Gastroesophageal sphincter (tissue), 4 donors: ENCODE results near the gene PCDHGC3. TPM values are rescaled to one million over a fixed set of nuclear protein-coding genes. Genes with fewer than 3 reads are reported as not detected.
A peak's percentile ranks its signal among the peaks of the same experiment; 100 is the strongest.

Source experiments
- ATAC-seq: fragments of 150-250 bp; one replicate; pipeline ENCODE4 v1.9.1; 2016; ENCODE audit warnings: mild to moderate bottlenecking, moderate library complexity
- H3K27ac ChIP-seq, 4 donors: fragments of 200-600 bp; sonication (generic) in 3 of 4; 1 replicate in 3 of 4; 2 replicates in 1 of 4; pipeline ENCODE4 v1.5.1; 2016 to 2019
- H3K27me3 ChIP-seq: fragments of 200-600 bp; sonication (generic); one replicate; pipeline ENCODE4 v1.5.1; 2019
- H3K36me3 ChIP-seq, 2 donors: fragments of 200-600 bp; sonication (generic); one replicate each; pipeline ENCODE4 v1.5.1; 2019; ENCODE audit warnings: control low read depth in 1 of 2
- H3K4me1 ChIP-seq, 3 donors: fragments of 200-600 bp; sonication (generic); 1 replicate in 2 of 3; 2 replicates in 1 of 3; pipeline ENCODE4 v1.5.1; 2016 to 2019; ENCODE audit warnings: control low read depth in 2 of 3
- H3K4me3 ChIP-seq, 2 donors: fragments of 200-600 bp; sonication (generic); one replicate each; pipeline ENCODE4 v1.5.1; 2019; ENCODE audit warnings: mild to moderate bottlenecking in 1 of 2, moderate library complexity in 1 of 2
- H3K9me3 ChIP-seq, 3 donors: fragments of 200-600 bp; sonication (generic); one replicate each; pipeline ENCODE4 v1.5.1; 2017 to 2019; ENCODE audit warnings: control low read depth in 2 of 3
- EP300 ChIP-seq: sonication (generic); formaldehyde crosslinking; IDR thresholded peaks from one replicate; pipeline ENCODE4 v1.6.1; 2017; ENCODE audit warnings: antibody characterized with exemption, mild to moderate bottlenecking
- POLR2A ChIP-seq, 2 donors: fragments of 450-650 bp; IDR thresholded peaks; one replicate each; pipeline ENCODE4 v1.6.1; 2017; ENCODE audit warnings: antibody characterized with exemption in 2 of 2, mild to moderate bottlenecking in 2 of 2, moderate library complexity in 1 of 2
- POLR2AphosphoS5 ChIP-seq: sonication (generic); formaldehyde crosslinking; IDR thresholded peaks from one replicate; pipeline ENCODE4 v1.6.1; 2017; ENCODE audit warnings: antibody characterized with exemption
- WGBS, 2 donors: methylation state at CpG; one replicate each; pipeline ENCODE4 v1.1.5; 2018; ENCODE audit warnings: low coverage in 1 of 2; 5-methylcytosine and 5-hydroxymethylcytosine counted together
- total RNA-seq, 4 donors: library from RNA; depleted of rRNA; stranded (reverse); fragments of >200 nt; gene quantifications; one replicate each; pipeline ENCODE4 v1.1.0, GENCODE V29; 2016
- TF ChIP-seq, protein P1 (sequence below), 4 experiments: fragments of 200-600 bp in 2 of 4; fragments of 450-650 bp in 2 of 4; sonication (generic) in 1 of 4; IDR thresholded peaks; one replicate each; pipeline ENCODE4 v1.5.1; 2017 to 2019; ENCODE audit warnings: antibody characterized with exemption in 4 of 4, mild to moderate bottlenecking in 2 of 4, moderate library complexity in 2 of 4

PCDHGC3 gene
- total RNA-seq, 4 donors from 2014 or later: 52.6 to 95.6 (median 63.2) TPM

DNA sequence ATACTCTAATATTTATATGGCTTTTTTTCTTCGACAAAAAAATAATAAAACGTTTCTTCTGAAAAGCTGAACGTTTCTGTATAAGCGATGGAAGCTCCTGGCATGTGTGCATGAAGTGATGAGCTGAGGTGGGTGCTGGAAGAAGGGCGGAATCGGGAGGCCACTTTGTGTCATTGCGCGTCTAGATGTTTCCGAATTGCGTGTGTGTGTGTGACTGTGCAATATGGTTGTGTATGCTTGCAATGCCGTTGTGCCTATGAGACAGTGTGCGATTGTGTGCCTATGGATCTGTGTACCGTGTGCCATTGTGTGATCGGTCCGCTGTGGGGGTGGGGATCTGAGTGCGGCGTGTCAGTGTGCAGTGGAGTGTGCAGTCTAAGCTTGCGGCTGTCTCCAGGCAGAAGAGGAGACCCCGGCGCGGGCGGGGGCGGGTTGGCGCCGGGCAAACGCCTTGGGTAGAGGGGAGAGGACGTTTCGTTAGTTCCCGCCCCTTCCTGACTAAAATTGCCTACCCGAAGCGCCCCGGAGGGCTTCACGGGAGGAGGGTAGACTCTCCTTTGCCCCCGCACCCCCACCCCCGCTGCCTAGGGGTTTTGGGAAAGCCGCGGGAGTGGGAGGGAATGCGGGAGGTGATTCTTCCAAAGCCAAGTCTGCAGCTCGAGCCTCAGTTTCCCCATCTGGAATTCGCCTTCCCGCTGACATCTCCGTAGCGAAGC lies 37.3 kb downstream of the PCDHGC3 start:
- H3K4me1 ChIP-seq: peaks cover 6 to 90% (median 36%) of the 10 kb centered on the region in 3 donors
- WGBS, 2 donors: 5 to 20% methylated on average over 15 to 21 of the region's 43 CpGs
- H3K27ac ChIP-seq: peak overlapping the region; percentile 89 to 97 (median 95)
- ATAC-seq: no peak
- peaks cover 0 to 38% of the 10 kb centered on the region in 2 donors for H3K36me3 ChIP-seq
- no peaks in the 10 kb centered on the region for H3K9me3 ChIP-seq
- H3K4me3 ChIP-seq: peak overlapping the region; percentile 73 to 80
- TF ChIP-seq POLR2AphosphoS5 (no peak), POLR2A (IDR thresholded peaks at IDR 0.05) (peak in 1 of 2 donors; percentile 16), EP300 (no peak)
- TF ChIP-seq, protein P1, sequence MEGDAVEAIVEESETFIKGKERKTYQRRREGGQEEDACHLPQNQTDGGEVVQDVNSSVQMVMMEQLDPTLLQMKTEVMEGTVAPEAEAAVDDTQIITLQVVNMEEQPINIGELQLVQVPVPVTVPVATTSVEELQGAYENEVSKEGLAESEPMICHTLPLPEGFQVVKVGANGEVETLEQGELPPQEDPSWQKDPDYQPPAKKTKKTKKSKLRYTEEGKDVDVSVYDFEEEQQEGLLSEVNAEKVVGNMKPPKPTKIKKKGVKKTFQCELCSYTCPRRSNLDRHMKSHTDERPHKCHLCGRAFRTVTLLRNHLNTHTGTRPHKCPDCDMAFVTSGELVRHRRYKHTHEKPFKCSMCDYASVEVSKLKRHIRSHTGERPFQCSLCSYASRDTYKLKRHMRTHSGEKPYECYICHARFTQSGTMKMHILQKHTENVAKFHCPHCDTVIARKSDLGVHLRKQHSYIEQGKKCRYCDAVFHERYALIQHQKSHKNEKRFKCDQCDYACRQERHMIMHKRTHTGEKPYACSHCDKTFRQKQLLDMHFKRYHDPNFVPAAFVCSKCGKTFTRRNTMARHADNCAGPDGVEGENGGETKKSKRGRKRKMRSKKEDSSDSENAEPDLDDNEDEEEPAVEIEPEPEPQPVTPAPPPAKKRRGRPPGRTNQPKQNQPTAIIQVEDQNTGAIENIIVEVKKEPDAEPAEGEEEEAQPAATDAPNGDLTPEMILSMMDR (IDR thresholded peaks at IDR 0.05): no peak
- no peaks in the 10 kb centered on the region for H3K27me3 ChIP-seq

DNA sequence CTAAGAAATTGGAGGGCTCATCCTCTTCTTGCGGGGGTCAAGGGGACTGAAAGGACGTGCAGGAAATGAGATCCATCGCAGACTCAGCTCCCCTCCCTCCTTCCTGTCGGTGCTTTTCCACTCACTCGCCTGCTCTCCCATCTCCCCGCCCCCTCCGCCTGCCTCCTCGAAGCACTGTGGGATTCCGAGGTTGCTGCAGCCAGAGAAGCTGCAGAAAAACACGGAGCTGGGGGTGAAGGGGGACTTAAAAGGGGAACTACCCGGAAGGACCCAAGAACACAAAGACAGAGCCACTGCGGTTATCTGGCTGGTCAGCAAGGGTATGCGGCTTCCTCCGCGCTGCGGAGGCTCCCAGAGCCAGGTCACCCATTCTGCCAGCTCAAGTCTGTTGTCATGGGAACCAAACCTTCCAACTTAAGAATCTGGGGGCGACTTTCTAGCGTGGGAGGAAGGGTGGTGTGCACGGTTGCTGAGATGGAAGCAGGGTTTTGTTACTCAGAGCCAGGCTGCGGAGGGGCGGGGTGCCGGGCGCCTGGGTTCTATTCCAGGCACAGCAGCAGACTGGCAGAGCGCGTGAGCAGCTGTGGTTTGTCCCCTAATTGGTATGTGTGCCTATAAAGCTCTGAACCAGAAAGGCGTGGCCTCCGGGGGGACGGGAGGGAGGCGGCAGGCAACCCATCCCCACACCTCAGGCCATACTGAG lies 38.0 kb downstream of the PCDHGC3 start:
- peak; percentile 46 for TF ChIP-seq POLR2AphosphoS5
- TF ChIP-seq POLR2A (IDR thresholded peaks at IDR 0.05): no peak
- TF ChIP-seq, protein P1 (IDR thresholded peaks at IDR 0.05): no peak
- TF ChIP-seq EP300: no peak

DNA sequence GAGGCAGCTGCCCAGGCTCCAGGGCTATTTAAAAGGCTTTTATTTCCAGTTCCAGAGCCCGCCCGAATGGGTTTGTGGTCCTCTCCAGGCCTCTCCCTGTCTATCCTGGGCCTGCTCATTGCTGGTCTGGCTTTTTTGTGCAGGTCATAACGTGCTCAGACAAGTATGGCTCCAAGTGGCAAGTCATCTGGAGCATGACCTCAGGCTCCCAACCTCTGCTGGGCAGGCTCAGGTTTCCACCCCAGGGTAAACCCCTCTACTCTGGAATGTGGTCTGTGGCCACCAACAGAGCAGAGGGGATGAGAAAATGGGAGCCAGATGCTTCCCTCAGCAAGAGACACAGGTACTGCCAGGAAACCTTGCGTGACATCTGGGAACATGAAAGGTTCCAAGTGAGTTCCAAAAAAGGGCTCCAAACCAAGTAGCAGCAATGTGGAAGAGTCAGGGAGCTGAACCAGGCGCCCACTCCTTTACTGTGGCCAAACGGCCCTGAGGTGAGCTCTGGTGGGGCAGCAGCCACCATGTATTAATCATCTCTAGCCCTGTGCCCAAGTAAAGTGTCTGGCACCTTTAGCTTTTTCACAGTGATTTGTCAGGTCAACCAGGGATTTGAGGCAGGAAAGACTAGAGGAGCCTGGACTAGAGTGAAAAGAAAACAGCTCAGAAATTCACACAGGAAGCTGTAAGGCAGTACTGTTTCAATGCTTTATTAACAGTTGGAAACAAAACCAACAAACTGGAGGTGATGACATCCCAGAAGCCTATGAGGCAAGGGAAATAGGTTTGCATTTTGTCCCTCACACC lies 38.8 kb downstream of the PCDHGC3 start:
- Histone ChIP-seq H3K4me1 (peaks cover 3 to 79% (median 24%) of the 10 kb centered on the region in 3 donors), H3K4me3 (peak overlapping the region in 1 of 2 donors; percentile 73)

More for the DNA sequence above, 38.0 kb downstream of the PCDHGC3 start:
- no peaks in the 10 kb centered on the region for H3K9me3 ChIP-seq
- peak overlapping the region; percentile 89 to 97 (median 95) for H3K27ac ChIP-seq
- peak; percentile 63 for ATAC-seq
- peaks cover 0 to 40% of the 10 kb centered on the region in 2 donors for H3K36me3 ChIP-seq
- peak overlapping the region; percentile 73 to 80 for H3K4me3 ChIP-seq
- H3K4me1 ChIP-seq: peaks cover 6 to 83% (median 29%) of the 10 kb centered on the region in 3 donors
- H3K27me3 ChIP-seq: no peaks in the 10 kb centered on the region
- WGBS, 2 donors: 0 to 2% methylated on average over 9 to 11 of the region's 29 CpGs

DNA sequence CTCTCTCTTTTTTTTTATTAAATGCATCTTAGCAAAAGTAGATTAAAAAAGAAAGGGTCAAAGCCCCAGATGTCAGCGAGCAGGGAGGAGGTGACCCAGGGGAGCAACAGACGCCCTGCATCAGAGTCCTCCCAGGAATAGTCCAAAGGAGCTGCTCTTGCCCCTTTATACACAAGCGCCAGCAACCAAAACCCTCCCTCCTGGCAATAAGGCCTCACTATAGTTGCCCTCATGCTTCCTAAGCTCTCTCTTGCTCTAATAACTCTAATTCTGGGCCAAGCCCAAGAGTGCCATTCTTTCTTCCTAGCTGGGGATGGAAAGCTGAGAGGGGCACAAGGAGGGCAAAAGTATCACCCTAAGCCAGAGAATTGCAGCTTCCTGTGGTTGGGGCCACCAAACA lies 39.4 kb downstream of the PCDHGC3 start:
- Histone ChIP-seq H3K4me3 (no peak overlapping the region), H3K4me1 (peaks cover 2 to 79% (median 21%) of the 10 kb centered on the region in 3 donors), H3K27me3 (no peaks in the 10 kb centered on the region), H3K9me3 (no peaks in the 10 kb centered on the region), H3K36me3 (peaks cover 0 to 43% of the 10 kb centered on the region in 2 donors), H3K27ac (peak overlapping the region; percentile 89 to 97 (median 95))
- no peak for TF ChIP-seq EP300
- TF ChIP-seq, protein P1 (IDR thresholded peaks at IDR 0.05): no peak
- no peak for TF ChIP-seq POLR2A (IDR thresholded peaks at IDR 0.05)
- no peak for TF ChIP-seq POLR2AphosphoS5
- no peak for ATAC-seq
- WGBS, 2 donors: 38 to 67% methylated on average over 1 to 2 of the region's 3 CpGs

More for the DNA sequence above, 38.8 kb downstream of the PCDHGC3 start:
- 31% methylated on average over 3 of the region's 6 CpGs; no CpG with 5 or more reads in 1 of the 2 donors for WGBS, 2 donors
- Histone ChIP-seq H3K27me3 (no peaks in the 10 kb centered on the region), H3K36me3 (peaks cover 0 to 47% of the 10 kb centered on the region in 2 donors), H3K27ac (peak overlapping the region; percentile 89 to 97 (median 95)), H3K9me3 (no peaks in the 10 kb centered on the region)
- ATAC-seq: peak; percentile 8
- TF ChIP-seq POLR2A (IDR thresholded peaks at IDR 0.05) (no peak), EP300 (no peak), POLR2AphosphoS5 (peak; percentile 26)
- TF ChIP-seq, protein P1 (IDR thresholded peaks at IDR 0.05): no peak
